GM18505 (cell line): ENCODE results near the gene SLC35F2.
"Not testable (repeated sequence)": the region's sequence is repeated elsewhere in the genome, so short reads cannot be mapped to it uniquely, and the experiment has no call there.

Source experiments
- ATAC-seq: cut with Tn5 transposase; IDR thresholded peaks from one replicate; pipeline ENCODE4 v1.9.1; 2021; ENCODE audit not compliant: unreplicated experiment
- POLR2A ChIP-seq: IDR thresholded peaks from 4 replicates; pipeline ENCODE4 v1.6.1; 2011; ENCODE audit warnings: borderline replicate concordance; ENCODE audit not compliant: insufficient read depth, insufficient read length; ENCODE audit errors: extremely low read depth

Gene SLC35F2

DNA sequence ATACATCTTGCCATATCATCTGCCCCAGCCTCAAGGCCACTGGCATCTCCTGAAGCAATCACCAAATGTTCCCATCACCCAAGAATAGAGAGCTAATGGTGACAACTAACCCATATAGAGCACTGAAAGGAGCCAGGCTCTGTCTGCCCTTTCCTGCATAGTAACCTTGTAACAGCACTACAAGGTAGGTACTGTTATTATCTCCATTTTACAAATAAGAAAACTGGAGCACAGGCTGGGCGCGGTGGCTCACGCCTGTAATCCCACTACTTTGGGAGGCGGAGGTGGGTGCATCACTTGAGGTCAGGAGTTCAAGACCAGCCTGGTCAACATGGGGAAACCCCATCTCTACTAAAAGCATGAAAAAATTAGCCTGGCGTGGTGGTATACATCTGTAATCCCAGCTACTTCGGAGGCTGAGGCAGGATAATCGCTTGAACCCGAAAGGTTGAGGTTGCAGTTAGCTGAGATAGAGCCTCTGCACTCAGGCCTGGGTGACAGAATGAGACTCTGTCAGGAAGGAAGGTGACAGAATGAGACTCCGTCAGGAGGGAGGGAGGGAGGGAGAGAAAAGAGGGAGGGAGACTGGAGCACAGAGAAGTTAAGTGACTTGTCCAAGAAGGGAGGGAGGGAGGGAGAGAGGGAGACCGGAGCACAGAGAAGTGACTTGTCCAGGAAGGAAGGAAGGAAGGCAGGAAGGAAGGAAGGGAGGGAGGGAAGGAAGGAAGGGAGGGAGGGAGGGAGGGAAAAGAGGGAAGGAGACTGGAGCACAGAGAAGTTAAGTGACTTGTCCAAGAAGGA is 2.2 kb downstream of the SLC35F2 start:
- no peak for ATAC-seq
- no peak for TF ChIP-seq POLR2A

DNA sequence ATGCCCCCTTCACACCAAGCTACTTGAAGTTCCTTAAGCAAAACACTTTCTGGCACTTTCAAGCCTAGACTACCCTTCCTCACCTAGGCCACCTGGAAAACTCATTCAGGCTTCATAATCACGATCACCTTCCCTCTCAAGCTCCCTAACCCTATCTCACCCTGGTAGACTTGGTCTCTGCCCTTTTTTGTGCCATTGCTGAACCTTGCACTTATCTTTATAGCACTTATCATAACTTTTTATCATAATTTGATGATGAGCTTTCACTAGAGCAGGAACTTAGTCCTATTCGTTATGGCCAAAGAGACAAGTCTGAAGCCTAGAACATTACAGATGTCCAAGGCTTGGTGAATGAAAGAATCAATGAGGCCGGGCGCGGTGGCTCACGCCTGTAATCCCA is 5.5 kb downstream of the SLC35F2 start:
- TF ChIP-seq POLR2A: no peak

DNA sequence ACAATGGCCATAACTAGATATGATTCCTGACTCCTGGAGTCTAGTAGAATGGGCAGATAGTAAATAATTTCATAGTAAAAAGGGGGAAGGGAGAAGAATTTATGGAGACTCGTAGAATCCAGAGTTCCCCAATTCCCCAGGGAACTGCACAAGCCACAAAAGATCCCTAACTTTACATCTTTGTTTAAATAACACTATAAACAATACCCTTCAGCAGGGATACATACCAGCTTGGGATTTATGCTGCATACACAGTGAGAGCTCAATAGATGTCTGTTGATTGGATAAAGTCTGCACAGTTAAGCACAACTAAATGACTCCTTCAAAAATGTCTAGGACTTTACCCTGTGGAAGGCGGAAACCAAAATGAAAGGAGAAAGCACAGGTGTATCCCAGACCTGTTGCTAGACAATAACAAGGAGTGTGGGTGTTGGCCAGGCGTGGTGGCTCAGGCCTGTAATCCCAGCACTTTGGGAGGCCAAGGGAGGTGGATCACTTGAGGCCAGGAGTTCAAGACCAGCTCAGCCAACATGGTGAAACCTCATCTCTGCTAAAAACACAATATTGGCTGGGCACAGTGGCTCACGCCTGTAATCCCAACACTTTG is 6.8 kb downstream of the SLC35F2 start:
- no peak for TF ChIP-seq POLR2A
- ATAC-seq: no peak

More for the DNA sequence above, 5.5 kb downstream of the SLC35F2 start:
- ATAC-seq: no peak

DNA sequence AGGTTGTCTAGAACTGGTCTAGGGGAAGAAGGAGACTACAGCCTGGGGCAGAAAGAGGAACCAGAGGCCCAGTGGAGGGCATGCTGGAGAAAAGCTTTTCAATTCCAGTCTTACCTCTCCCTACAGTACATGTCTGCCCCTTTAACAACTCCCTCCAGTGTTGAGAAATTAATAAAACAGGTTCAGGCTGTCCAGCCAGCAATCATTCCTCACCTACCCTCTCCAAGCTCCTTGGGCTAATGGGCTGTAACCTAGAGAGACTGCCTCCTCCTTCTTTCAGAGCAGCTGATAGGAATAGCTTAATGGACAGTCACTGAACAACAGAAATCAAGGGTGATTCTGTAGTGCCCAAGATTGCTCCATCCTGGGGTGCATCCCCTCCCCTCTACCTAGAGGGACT is 8.8 kb downstream of the SLC35F2 start:
- no peak for ATAC-seq
- no peak for TF ChIP-seq POLR2A

DNA sequence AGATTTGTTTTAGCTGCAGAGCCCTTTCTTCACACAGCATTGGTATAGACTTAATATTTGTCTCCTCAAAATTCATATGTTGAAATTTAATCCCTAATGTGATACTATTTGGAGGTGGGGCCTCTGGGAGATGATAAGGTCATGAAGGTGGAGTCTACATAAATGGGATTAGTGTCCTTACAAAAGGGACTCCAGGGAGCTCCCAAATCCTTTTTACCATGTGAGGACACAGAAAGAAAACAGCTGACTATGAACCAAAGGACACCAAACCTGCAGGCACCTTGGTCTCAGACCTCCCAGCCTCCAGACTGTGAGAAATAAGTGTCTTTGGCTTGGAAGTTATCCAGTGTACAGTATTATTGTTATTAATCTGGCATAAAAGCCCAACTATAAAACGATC is 10.2 kb downstream of the SLC35F2 start:
- TF ChIP-seq POLR2A: no peak
- ATAC-seq: no peak

DNA sequence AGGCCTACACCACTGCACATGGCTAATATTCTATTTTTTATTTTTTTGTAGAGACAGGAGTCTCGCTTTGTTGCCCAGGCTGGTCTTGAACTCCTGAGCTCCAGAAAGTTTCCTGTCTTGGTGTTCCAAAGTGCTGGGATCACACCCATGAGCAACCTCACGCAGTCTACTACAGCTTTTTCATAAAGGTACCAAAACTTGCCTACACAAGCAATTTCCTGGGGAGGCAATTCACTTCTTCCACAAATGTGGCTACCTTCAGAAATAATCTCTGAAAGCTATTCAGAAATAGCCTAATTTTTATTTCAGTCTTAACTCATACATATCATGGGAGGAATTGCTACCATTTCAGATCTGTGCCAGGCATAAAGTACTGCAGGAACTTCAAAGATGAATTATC is 11.4 kb downstream of the SLC35F2 start:
- no peak for ATAC-seq
- TF ChIP-seq POLR2A: no peak

DNA sequence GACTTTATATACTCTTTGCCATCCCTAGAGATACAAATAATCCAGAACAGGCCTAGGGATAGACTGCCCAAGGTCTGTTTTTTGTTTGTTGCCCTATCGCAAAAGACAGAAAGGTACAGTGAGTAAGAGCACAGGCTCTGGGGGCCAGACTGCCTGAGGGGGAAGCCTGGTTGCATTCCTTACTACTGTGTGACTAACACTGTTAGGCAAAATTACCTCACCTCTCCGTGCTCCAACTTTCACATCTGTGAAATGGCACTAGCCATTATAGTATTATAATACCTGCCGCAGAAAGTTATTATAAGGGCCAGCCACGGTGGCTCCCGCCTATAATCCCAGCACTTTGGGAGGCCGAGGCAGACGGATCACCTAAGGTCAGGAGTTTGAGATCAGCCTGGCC is 14.5 kb downstream of the SLC35F2 start:
- ATAC-seq: no peak
- TF ChIP-seq POLR2A: no peak

DNA sequence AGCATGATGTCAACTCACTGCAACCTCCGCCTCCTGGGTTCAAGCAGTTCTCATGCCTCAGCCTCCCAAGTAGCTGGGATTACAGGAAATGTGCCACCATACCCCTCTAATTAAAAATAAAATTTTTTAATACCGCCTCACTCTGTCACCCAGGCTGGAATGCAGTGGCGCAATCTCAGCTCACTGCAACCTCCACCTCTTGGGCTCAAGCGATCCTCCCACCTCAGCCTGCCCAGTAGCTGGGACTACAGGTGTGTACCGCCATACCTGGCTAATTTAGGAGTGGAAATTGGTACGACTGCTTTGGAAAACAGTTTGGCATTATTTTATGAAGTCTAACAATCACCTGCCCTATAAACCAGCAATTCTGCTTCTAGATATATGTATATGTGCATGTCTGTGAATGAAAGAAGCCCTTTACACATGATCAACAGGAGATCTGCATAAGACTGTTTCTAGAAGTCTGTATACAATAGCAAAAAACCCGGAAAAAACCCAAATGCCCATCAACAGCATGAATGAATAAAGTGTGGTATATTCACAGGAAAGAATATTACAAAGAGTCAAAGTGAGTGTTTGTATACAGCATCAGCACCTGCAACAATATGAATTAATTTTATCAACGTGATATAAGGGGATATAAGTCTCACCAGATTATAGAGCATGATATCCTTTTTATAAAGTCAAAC is 16.0 kb downstream of the SLC35F2 start:
- ATAC-seq: no peak
- TF ChIP-seq POLR2A: no peak

DNA sequence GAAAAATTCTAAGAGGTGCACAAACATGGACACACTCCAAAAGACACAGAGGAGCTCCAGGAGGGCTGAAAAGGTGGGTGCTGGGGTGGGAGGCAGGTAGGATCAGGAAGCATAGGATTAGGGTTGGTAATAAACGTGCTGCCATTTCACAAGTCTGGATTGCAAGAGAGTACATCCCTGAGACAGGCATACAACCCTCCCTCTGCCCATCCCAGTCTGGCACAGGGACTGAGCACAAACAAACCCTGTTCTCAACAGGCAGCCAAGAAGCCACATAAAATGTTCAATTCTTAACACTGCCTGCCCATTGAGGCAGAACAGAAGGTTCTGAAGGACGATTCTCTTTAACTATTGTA is 18.5 kb downstream of the SLC35F2 start:
- no peak for TF ChIP-seq POLR2A
- peak; percentile 41 for ATAC-seq

DNA sequence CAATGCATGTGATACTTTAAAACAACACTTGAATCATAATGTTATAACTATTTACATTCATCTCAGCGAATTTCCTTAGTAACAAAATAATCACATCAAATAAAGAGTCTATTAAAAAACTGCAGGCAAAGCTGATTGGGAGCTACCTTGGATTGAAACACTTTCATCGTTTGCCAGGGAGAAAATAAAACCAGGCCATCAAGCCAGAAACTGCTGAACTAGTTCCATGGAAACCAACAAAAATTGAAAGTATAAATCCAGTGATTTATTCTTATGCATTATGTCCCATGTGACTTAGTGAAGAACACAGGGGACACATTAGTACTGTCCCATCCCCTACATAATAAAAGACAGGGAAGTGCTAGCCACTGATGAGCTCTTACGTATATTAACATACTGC is 21.7 kb downstream of the SLC35F2 start:
- TF ChIP-seq POLR2A: no peak
- no peak for ATAC-seq

DNA sequence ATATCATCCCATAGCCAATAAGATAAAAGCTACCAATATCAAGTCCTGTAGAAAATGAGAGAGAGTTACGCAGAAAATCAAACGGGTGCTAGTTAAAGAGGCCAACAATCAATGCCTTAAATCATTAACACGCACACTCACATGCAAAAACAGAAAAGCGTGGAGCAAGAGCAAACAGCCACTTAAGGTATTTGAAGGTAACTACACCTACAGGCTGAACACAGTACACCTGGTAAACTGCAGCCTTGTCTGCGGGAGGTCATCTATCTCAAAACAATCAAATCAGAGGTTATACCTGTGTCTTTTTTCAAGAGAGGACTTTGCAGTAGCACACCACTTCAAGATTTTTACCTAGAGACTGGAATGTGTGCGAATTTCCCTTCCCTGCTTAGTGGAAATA is 23.6 kb downstream of the SLC35F2 start:
- ATAC-seq: no peak
- TF ChIP-seq POLR2A: no peak

DNA sequence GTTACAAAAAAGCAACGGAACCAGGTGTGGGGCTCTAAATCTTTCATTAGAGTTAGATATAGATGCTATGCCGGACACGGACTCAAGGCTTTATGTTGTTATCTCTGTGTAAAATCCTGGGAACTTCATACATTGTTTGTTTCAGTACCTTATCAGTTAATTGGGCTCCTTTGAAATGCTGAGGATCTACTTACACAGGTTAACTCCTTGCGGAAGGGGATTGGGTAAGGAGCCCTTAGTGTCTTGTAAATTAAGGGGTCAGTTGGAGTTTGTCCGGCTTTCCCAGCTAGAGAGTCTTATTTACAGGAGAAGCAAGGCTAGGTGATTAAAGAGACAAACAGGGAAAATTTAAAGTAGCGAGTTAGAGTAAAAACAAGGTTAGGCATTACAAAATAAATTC is 24.7 kb downstream of the SLC35F2 start:
- not testable (repeated sequence) for ATAC-seq

DNA sequence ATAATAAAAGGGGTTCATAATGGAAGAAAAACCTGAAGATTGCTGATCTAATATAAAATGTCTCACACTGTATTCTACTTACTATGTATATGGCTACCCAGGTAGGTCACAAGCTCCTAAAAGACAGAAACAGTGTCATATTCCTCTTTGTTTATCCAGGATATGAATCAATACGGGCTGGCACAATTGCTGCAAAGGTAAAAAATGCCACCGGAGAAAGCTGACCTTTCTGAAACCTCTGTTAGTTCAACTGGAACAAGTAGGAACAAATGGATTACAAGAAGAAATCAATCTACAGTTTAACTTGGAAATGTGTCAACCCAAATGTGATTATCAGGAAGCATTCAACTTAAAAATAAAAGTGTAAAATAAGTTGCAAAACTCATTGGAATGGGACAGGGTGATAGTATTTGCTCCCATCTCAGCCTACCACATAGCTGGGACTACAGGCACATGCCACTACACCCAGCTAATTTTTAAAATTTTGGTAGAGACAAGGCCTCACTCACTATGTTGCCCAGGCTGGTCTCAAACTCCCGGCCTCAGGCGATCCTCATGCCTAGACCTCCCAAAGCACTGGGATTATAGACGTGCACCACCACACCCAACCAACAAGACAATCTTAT is 27.6 kb downstream of the SLC35F2 start:
- ATAC-seq: no peak
- no peak for TF ChIP-seq POLR2A

DNA sequence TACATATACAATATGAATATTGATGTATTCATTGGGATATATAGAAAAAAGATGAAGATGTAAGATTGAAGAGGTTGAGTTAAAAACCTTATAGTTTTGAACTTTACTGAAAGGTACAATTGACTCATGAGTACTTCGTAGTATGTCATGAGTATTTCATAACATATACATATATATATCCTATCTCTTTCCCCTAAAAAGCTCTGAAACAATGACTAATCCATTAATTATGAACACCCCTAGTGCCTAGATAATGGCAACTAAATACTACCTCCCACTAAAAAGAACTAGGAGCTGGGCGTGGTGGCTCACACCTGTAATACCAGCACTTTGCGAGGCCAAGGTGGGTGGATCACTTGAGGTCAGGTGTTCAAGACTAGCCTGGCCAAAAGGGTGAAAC is 31.5 kb downstream of the SLC35F2 start:
- no peak for ATAC-seq
- no peak for TF ChIP-seq POLR2A

DNA sequence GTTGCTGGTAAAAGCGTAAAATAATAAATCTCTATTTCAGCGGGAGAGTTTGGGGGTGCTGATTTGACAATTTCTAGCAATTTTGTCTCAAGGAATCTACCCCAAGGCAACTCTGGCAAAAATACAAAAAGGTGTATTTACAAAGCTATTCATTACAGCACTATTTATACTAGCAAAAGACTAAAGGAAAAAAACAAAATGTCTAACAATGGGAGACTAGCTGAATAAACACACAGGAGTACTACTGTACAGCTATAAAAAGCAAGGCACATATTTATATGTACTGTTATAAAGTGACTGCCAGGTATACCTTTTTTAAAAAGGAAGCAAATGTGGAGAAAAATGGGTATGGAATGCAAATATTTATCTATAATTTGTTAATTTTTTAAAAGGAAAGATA is 32.7 kb downstream of the SLC35F2 start:
- no peak for TF ChIP-seq POLR2A
- no peak for ATAC-seq
